Right forelimb (tissue), 1 donor: Measurements from ENCODE around the gene GCSAM.

ENCODE experiments used
- DNase-seq: peaks from one replicate; pipeline ENCODE4 v3.0.0-alpha.2; 2018

GCSAM gene, protein sequence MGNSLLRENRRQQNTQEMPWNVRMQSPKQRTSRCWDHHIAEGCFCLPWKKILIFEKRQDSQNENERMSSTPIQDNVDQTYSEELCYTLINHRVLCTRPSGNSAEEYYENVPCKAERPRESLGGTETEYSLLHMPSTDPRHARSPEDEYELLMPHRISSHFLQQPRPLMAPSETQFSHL

DNA sequence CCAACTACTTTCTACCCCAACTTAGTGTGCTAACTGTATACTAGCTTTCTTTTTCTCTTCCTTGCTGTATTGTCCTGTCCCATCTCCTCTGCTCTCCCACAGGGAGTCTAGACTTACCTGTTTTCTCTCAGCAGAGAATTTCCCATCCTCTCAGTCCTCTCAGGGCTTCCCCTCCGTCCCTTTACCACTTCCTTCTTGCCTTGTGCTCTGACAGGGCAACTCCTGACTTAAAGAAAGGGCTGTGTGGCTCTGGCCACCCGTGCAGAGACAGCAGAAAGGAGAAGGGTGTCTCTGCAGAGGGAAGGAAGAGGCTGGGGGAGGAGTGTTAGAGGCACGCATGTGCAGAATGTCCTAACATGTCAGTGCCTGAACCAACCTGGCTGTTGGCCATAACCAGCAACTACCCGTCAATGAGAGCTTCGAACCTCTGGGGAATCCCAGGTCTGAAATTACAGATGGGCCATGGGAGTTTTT, at the start of gene GCSAM:
Gene GCSAM (minus strand): TSS at position 274 of the 474 bp plus-strand sequence. CDS start 128 bp downstream, at position 146.
- no peak for DNase-seq

DNA sequence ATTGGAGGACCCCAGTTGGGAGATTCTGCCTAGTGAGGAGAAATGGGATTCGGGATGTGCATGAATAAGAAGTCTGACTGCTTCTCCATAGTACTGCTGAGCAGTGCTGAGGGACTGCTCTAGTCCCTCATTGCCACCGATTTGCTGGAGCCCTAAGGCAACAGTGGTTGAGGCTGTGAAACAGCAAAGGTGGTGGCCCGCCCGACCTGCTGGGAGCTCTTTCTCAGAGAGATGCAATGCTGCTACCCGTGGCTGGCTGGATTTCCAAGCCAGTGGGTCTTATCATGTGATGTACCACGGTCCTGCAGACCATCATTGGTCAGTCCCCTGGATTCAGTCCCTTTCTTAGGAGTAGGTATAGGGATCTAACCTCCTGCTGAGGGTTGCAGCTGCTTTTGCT, 42.6 kb upstream of the GCSAM start:
- DNase-seq, result no peak

DNA sequence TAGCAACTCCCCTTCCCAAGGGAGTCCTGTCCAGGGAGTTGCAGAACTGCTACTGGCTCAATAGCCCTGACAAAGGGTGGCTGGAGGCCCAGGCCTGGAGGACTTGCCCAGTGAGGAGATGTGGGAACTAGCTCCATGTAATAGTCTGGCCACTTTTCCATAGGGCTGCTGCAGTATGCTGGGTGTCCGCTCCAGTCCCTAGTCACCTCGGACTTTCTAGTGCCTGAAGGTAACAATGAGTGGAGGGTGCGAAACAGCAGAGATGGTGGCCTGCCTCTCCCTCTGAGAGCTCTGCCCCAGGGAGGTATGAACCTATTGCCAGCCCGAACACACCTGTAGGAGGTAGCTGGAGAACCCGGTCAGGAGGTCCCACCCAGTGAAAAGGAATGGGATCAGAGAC, 42.0 kb upstream of the GCSAM start:
- DNase-seq, result no peak

DNA sequence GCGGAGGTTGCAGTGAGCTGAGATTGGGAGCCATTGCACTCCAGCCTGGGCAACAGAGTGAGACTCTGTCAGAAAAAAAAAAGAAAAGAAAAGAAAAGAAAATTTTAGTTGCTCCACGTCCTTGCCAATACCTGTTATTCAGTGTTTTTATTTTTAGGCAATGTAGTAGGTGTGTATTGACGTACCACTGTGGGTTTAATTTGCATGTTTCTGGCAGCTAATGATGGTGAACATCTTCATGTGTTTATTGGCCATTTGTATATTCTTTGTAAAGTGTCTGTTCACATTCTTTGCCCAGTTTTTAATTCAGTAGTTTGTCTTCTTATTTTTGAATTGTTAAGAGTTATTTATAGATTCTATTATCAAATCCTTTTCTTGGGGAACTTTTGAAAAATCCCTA, 38.1 kb upstream of the GCSAM start:
- DNase-seq, result no peak

DNA sequence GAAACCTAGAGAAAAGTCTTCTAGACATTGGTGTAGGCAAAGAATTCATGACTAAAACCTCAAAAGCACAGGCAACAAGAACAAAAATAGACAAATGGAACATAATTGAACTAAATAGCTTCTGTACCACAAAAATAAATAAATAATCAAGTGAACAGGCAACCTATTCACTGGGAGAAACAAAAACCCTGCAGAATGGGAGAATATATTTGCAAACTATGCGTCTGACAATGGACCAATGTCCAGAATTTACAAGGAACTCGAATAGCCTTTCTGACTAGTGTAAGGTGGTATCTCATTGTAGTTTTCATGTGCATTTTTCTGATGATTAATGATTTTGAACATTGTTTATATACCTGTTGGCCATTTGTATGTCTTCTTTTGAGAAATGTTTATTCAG, 37.0 kb upstream of the GCSAM start:
- no peak for DNase-seq

DNA sequence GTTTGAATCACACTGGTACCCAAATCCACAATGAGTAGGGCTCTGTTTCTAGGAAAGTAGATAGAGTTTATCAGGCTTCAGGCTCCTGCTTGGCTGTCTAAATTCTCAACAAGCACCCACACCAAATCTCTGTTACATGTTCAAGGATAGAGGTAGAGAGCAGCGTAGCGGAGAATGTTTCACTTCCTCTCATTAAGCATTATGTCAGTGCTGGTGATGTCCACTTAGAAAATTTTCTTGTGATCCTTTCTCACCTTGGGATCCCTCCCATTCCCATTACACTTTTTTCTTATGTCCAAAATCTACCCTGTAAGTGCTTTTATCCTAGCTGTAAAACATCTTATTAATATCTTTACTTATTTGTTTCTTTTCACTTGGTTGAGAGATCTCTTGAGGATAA, 34.7 kb upstream of the GCSAM start:
- DNase-seq, result no peak

DNA sequence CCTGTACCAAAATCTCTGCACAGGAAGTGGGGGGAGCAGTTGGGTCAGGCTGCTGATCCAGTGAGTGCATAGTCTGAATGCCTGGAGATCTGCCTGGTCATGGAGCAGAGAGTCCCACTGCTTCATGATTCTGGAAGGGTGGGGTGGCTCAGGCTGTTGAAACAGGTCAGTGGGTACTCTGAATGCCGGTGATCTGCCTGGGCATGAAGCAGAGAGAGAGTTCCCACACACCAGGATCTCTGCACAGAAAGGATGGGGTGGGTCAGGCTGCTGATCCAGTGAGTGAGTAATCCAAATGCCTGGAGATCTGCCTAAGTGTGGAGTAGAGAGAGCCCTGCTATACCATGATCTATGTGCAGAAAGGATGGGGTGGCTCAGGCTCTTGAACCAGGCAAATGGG, 16.1 kb upstream of the GCSAM start:
- DNase-seq, result no peak

DNA sequence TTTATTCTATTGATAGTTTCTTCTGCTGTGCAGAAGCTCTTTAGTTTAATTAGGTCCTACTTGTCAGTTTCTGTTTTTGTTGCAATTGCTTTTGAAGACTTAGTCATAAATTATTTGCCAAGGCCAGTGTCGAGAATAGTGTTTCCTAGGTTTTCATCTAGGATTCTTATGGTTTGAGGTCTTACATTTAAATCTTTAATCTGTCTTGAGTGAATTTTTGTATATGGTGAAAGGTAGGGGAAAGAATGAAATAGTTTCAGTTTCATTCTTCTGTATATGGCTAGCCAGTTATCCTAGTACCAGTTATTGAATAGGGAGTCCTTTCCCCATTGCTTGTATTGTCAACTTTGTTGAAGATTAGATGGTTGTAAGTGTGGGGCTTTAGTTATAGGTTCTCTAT, 10.6 kb upstream of the GCSAM start:
- DNase-seq, result no peak

DNA sequence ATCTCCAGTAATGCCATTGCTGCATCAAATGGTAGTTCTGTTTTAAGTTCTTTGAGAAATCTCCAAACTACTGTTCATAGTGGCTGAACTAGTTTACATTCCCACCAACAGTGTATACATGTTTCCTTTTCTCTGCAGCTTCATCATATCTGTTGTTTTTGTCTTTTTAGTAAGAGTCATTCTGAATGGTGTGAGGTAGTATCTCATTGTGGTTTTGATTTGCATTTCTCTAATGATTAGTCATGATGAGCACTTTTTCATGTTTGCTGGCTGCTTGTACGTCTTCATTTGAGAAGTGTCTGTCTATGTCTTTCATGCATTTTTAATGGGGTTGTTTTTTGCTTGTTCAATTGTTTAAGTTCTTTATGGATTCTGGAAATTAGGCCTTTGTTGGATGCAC, 10.2 kb upstream of the GCSAM start:
- DNase-seq, result no peak

DNA sequence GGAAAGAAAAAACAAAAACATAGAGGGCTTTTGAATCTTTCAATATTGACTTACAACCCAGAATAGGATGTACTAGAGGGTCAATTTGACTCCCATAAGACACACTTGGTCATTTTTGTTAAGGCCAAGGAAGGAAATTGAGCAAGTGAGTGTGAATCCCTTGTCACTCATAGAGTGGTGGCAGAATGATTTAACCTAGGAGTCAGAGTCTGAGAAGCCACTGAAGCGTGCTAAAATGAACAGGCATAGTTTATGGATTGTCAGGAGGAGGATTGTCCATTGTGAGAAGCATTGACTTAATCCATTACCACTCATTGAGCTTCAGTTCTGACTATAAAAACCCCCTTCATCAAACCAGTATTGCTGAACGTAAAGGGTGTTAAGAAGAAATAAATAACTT, 8.2 kb upstream of the GCSAM start:
- no peak for DNase-seq

DNA sequence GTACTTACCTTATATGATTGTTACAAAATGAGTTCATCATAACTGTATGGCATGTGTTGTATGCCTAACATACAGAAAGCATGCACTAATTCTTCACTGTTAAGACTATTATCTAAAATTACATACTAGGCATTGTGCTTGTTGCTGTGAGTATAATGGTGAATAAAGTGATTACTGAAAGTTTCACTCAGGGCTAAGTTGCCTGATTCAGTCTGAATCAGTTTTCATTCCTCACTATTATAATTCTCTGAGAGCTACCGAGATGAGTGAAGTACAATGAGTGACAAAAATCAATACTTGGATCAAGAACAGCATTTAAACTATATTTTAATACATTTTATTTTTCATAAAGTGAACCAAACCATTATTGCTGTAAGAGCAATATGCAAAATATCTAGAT, 7.5 kb upstream of the GCSAM start:
- DNase-seq, result no peak

DNA sequence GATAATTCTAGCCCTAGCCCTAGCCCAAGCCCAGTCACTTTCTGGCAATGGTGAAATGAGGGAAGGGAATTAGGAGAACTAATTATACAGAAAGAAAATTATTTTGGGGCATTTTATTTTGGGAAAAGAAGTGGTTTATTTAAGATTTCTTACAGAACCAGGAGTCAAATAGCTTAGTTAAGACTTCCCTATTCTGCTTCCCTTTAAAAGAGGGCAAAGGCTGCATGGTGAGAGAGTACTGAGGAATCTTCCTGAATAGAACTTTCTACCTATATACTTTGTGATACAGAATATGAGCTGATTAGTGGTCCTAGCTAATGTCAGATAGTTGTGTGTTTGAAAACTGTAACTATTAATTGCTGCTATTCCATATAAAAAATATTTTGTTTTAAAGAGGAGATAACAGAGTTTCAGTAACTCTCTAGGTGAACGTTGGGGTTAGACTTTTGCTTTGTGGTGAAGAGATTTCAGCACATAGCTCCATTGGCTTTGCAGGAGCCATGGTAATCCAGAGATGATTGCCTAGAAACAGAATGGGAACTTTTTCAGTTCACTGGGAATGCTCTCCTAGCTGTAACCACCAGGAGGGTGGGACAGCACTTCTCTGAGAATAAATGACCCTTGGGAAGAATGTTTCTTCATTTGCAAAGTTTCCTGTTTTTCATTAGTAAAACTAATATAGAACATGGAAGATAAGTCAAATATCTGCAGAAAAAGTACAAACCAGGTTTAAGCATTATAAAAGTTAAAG, 5.3 kb upstream of the GCSAM start:
- DNase-seq, result no peak

DNA sequence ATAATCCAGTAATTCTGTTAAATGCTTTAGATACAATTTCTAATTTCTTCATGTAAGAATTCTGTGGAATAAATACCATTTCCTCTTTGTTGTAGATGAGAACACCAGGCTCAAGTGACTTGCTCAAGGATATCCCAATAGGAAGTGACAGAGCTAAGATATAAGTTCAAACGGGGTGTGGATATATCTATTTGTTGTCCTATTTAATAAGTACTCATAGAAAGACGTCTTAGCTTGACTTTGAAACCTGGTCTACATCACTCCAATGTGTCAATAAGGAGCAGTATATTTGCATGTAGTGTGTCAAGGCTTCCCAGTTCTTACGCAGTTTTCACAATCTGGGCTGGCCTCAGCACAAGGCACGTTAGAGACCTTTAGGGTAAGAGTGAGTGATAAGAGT, 4.7 kb upstream of the GCSAM start:
- DNase-seq, result no peak

DNA sequence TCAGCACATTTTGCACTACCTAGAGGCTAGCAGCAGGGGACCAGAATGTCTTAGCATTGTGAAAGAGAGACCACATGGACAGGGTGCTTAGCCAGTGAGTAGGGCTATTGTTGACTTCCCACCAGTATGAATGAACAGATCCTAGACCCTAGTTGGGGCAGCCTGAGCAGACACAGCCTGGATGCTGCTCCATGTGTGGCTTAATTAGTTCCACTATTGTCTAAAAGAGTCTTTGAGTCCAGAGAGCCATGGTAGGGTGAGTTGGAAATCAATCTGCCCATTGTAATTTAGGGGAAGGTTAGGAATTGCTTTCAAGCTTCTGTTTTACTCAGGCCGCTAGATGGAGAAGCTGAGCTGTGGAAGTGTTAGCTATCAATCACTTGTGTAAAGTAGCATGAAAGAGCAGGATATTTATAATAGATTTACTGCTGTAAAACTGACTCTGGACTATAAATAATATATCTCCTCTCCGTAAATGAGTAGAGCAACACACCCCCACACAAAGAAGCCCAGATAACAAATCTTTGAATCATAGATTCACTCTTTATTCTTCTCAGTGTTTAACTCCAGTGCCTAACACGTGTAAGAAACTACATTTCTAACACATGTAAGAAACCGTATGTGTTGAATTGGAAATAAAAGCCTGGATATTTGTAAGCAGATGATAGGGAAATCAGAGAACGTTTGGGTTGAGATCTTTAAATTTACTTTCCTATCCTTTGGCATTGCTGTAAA, 4.1 kb upstream of the GCSAM start:
- DNase-seq, result no peak

DNA sequence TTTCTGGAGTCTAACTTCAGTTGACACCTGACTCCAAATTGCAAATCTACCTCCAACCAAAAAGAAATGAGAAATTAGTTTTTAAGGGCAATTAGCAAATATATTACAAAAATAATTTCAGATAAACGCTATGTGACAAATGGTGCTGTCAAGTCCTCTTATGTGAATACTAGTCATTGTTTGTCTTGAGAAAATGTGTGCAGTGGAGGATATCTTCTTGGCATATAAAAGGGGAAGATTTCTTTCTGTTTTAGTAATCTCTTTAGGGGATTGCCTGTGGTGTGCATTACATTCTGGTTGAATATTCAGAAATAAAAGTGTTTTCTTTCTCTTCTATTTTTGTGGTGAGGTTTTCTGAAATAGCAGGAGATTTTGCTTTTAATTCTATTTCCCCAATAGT, 3.0 kb upstream of the GCSAM start:
- no peak for DNase-seq

DNA sequence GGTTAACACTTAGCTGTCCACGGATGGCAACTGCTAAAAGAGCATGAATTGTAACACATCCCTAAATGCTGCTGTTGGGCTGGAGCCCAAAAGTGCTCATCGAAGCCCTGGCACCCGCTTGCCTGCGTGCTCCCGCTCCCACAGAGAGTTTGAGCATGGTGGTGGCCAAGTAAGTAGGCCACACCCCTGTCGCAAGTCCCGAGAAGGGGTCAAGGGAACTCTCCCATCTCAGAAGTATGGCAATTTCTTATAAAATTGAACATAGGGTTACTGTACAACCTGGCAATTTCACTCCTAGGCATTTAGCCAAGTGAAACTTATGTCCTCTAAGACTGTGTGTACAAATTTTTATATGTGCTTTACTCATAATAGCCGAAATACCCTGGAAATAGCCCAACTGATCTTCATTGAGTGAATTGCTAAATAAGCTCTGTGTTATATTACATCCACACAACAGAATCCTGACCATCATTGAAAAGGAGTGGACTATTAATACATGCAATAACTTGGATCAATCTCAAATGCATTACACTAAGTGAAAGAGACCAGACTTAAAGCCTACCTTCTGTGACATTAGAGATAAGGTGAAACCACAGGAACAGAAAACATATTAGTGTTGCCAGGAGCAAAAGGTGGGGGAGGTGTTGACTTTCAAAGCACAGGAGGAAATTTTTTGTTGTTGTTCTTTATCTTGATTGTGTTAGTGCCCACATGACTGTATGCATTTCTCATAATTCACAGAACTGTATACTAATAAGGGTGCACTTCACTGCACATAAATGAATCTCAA, 1.5 kb upstream of the GCSAM start:
- DNase-seq, result no peak

DNA sequence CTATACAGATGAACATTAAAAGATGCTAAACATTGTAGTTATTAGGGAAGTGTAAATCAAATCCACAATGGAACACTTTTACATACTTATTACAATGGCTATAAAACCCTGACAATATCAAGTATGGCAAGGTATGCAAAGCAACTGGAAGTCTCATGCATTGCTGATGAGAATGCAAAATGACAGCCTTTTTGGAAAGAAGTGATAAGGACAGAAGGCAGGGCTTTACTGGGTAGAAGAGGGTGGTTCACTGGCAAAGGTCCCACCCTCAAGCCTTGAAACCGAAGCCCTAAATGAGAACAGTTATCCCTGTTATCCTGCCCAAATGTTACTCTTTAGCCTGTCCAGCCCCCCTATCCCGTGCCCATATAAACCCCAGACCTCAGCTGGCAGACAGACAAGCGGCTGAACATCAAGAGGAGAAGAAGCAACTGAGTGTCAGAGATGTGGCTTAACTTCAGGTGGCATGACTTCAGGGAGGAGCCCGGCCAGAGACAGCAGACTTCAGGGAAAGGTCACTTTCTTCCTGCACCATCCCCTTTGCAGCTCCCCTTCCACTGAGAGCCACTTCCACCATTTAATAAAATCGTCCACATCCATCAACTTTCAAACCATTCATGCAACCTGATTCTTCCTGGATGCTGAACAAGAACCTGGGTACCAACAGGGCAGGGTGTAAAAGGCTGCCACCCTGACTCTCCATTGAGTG, 732 bp upstream of the GCSAM start:
- DNase-seq, result no peak

DNA sequence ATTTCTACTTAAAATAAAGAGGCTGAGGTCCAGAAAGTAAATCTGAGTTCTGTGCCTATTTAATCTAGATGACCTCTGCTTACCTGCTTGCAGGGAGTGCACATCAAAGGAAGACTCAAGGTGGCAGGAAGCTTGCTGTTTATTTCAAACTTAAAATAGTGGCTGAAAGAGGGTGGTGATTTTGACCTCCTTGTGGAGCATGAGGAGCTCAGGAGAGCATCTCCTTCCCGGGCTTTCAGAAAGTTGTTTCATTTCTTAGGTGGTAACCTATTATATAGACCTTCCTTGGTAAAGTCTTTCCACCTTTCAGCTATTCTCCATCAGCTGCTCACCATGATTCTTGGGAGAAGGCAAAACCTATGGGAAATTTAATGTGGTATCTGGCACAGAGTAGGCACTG, 494 bp downstream of the GCSAM start:
- DNase-seq, result no peak

DNA sequence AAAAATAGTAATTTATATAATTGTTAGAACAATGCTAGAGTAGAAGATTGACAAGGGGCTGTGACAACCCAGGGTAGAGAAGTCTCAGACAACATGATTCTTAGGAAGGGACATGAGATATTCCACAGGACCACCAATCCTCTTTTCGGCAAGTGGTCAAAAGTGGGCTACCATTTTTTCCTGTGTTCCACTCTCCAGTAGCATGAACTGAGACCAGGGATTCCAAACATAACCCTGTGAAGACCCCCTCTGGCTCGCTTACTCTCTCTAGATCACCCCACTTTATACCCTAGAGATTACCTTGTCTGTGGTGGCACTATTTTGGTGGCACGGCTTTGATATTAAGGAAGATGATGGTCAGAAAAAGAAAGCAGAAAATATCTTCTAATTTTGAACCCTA, 960 bp downstream of the GCSAM start:
- no peak for DNase-seq

DNA sequence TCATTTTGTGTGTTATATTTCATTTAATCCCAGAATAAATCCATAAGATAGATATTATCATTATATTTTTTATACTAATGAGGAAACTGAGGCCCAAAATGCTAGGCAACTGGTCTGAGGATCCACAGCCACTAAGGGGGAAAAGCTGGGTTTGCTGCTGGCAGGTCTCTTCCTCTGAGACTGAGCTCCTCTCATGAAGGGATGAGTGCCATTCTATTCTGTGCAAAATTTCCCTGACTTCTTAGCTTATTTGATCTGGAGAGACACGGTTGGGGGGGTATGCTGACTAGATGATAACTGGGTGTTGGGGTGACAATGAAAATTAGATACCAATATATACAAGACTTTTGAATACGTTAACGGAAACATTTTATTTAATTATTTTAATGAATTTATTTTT, 1.9 kb downstream of the GCSAM start:
- DNase-seq, result no peak

DNA sequence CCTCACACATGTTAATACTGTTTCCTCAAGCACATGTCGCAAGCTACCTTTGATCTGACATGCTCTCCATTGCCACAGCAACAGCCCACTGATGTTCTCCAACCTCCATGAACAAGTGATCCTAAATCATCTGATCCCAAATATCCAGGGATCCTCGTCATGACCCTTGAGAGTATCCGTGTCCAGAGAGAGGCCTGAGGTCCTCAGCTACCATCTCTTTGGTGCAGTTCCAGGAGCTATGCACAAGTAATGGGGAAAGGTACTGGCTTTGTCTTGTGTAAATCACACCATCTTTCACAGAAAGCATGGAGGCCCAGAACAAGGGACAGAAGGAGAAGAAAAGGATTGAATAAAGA, 2.4 kb downstream of the GCSAM start:
- no peak for DNase-seq

DNA sequence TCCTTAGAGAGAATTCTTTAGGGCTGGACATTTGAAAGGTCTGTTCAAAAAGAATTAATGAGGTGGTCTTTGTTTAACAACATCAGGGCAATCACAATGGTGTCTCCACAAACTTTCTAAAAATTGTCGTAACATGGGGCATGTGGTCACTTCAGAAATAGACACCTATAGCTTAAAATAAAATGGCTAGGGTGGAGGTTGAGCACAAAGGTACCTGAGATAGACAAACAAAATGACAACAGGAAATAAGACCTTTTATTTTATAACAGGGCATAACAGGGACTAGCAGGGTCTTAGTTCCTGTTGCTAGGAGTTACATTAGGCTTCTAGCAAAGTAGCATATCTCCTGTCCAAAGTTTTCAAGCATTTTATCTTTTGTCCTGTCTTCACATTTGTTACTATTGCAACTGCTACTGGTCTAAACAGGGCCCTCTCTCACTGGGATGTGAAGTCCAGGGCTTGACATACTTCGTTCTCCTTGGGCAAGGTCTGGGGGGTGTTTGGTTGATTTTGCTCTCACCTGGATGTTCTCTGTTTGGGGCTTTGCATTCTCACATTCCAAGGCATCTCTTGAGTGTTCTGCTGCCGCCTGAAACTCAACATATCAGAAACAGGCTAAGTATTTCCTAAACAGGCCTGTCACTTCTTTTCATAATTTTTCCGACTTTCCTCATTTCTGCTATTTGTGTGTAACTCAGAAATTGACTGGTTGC, 3.0 kb downstream of the GCSAM start:
- no peak for DNase-seq
